Liver (tissue), 9 donors: ENCODE results near the gene PPT2. TPM values are rescaled to one million over a fixed set of nuclear protein-coding genes. Genes with fewer than 3 reads are reported as not detected.

Experiments
- DNase-seq: peaks from one replicate; pipeline ENCODE4 v3.0.0-alpha.2; 2017; ENCODE audit warnings: low spot score
- H3K27ac ChIP-seq, 2 donors: one replicate each; pipeline ENCODE4 v1.7.0; 2013; ENCODE audit warnings: inconsistent platforms in 2 of 2, low read length in 2 of 2, control low read depth in 1 of 2, low read depth in 1 of 2, mild to moderate bottlenecking in 1 of 2
- H3K27me3 ChIP-seq, 4 donors: one replicate each; pipeline versions ENCODE4 v1.6.1 to v1.7.0; 2013; ENCODE audit warnings: low read length in 3 of 4, inconsistent platforms in 1 of 4, mild to moderate bottlenecking in 1 of 4, moderate library complexity in 1 of 4; ENCODE audit not compliant: control insufficient read depth in 4 of 4, insufficient read depth in 4 of 4
- H3K36me3 ChIP-seq, 4 donors: one replicate each; pipeline versions ENCODE4 v1.6.1 to v1.7.0; 2013; ENCODE audit warnings: low read length in 3 of 4, mild to moderate bottlenecking in 3 of 4, low read depth in 1 of 4, moderate library complexity in 1 of 4; ENCODE audit not compliant: control insufficient read depth in 4 of 4, insufficient read depth in 3 of 4
- H3K4me1 ChIP-seq, 4 donors: one replicate each; pipeline versions ENCODE4 v1.6.1 to v1.7.0; 2013; ENCODE audit warnings: low read length in 3 of 4, mild to moderate bottlenecking in 3 of 4, moderate library complexity in 1 of 4; ENCODE audit not compliant: control insufficient read depth in 4 of 4, insufficient read depth in 4 of 4
- H3K4me3 ChIP-seq, 3 donors: one replicate each; pipeline versions ENCODE4 v1.6.1 to v1.7.0; 2013; ENCODE audit warnings: low read length in 3 of 3, control low read depth in 1 of 3, low read depth in 1 of 3, mild to moderate bottlenecking in 1 of 3
- H3K9ac ChIP-seq, 2 donors: one replicate each; pipeline ENCODE4 v1.7.0; 2013; ENCODE audit warnings: low read length in 2 of 2, mild to moderate bottlenecking in 2 of 2, moderate library complexity in 2 of 2, control low read depth in 1 of 2, low read depth in 1 of 2
- H3K9me3 ChIP-seq, 4 donors: one replicate each; pipeline versions ENCODE4 v1.6.1 to v1.7.0; 2013; ENCODE audit warnings: low read length in 3 of 4; ENCODE audit not compliant: control insufficient read depth in 4 of 4
- ATF3 ChIP-seq: IDR thresholded peaks from 2 replicates; pipeline ENCODE4 v1.6.1; 2016; ENCODE audit warnings: antibody characterized with exemption
- CTCF ChIP-seq: fragments of 150-350 bp; IDR thresholded peaks from 2 replicates; pipeline ENCODE4 v1.5.1; 2017; ENCODE audit warnings: improper control_type of control experiment, low read depth, low read length; ENCODE audit not compliant: missing input control
- EGR1 ChIP-seq, 2 donors: IDR thresholded peaks; 2 replicates each; pipeline ENCODE4 v1.6.1; 2016 to 2018; ENCODE audit warnings: antibody characterized with exemption in 2 of 2, low read depth in 2 of 2
- FOXA1 ChIP-seq: IDR thresholded peaks from 2 replicates; pipeline ENCODE4 v1.6.1; 2016; ENCODE audit warnings: antibody characterized with exemption
- FOXA2 ChIP-seq: IDR thresholded peaks from 2 replicates; pipeline ENCODE4 v1.6.1; 2016; ENCODE audit warnings: antibody characterized with exemption
- GABPA ChIP-seq, 2 donors: IDR thresholded peaks in 1 of 2; conservative IDR thresholded peaks in 1 of 2; 2 replicates each; pipeline ENCODE4 v1.6.1; 2016; ENCODE audit warnings: antibody characterized with exemption in 2 of 2, mild to moderate bottlenecking in 1 of 2, moderate library complexity in 1 of 2
- HNF4A ChIP-seq, 2 donors: conservative IDR thresholded peaks; 2 replicates each; pipeline ENCODE4 v1.6.1; 2016; ENCODE audit warnings: antibody characterized with exemption in 2 of 2, mild to moderate bottlenecking in 2 of 2
- HNF4G ChIP-seq: IDR thresholded peaks from 2 replicates; pipeline ENCODE4 v1.6.1; 2016; ENCODE audit warnings: antibody characterized with exemption
- JUND ChIP-seq, 2 donors: IDR thresholded peaks; 2 replicates each; pipeline ENCODE4 v1.6.1; 2016; ENCODE audit warnings: antibody characterized with exemption in 2 of 2
- MAX ChIP-seq: IDR thresholded peaks from 2 replicates; pipeline ENCODE4 v1.6.1; 2016; ENCODE audit warnings: antibody characterized with exemption
- NR2F2 ChIP-seq: IDR thresholded peaks from 2 replicates; pipeline ENCODE4 v1.6.1; 2016; ENCODE audit warnings: antibody characterized with exemption
- RAD21 ChIP-seq, 2 donors: IDR thresholded peaks; 2 replicates each; pipeline ENCODE4 v1.6.1; 2016; ENCODE audit warnings: antibody characterized with exemption in 2 of 2, mild to moderate bottlenecking in 2 of 2
- REST ChIP-seq: IDR thresholded peaks from 2 replicates; pipeline ENCODE4 v1.6.1; 2016; ENCODE audit warnings: antibody characterized with exemption, mild to moderate bottlenecking
- RXRA ChIP-seq, 2 donors: IDR thresholded peaks; 2 replicates each; pipeline ENCODE4 v1.6.1; 2017 to 2018; ENCODE audit warnings: antibody characterized with exemption in 2 of 2, mild to moderate bottlenecking in 1 of 2
- SP1 ChIP-seq: IDR thresholded peaks from 2 replicates; pipeline ENCODE4 v1.6.1; 2018; ENCODE audit warnings: antibody characterized with exemption, mild to moderate bottlenecking
- TAF1 ChIP-seq: conservative IDR thresholded peaks from 2 replicates; pipeline ENCODE4 v1.6.1; 2016; ENCODE audit warnings: antibody characterized with exemption, mild to moderate bottlenecking
- YY1 ChIP-seq: IDR thresholded peaks from 2 replicates; pipeline ENCODE4 v1.6.1; 2016; ENCODE audit warnings: antibody characterized with exemption, mild to moderate bottlenecking
- ZBTB33 ChIP-seq: IDR thresholded peaks from 2 replicates; pipeline ENCODE4 v1.6.1; 2016; ENCODE audit warnings: antibody characterized with exemption
- WGBS: extraction: QIAGEN DNeasy Blood & Tissue Kit; methylation state at CpG from one replicate; pipeline ENCODE4 v1.1.7; 2013; 5-methylcytosine and 5-hydroxymethylcytosine counted together
- polyA plus RNA-seq, 2 donors: library from polyadenylated mRNA; stranded (reverse) in 1 of 2; unstranded in 1 of 2; fragments of 200-250 nt in 1 of 2; fragments of >200 nt in 1 of 2; fragmentation: Nextera tagmentation in 1 of 2; extraction: Ambion mirVana in 1 of 2; gene quantifications; one replicate each; pipeline versions ENCODE4 v1.2.1 to v1.2.3, GENCODE V29; 2013 to 2015
- total RNA-seq, 2 donors: library from RNA; depleted of rRNA; stranded (reverse); fragments of >200 nt; gene quantifications; one replicate each; pipeline ENCODE4 v1.2.3, GENCODE V29; 2014
- donor health status: healthy.
- donor health status: healthy.
- donor health status: healthy.
- donor health status: healthy.
- donor health status: healthy.

PPT2 gene
- total and polyA plus RNA-seq, 4 donors = 7.6 to 47.4 (median 15.1) TPM

- Histone ChIP-seq H3K27ac (no peak within 1 kb of the TSS), H3K4me1 (no peaks in the 10 kb centered on the region), H3K36me3 (peaks cover 2 to 17% (median 8%) of the 10 kb centered on the region in 4 donors), H3K4me3 (no peak within 1 kb of the TSS), H3K9ac (no peak within 1 kb of the TSS), H3K9me3 (no peaks in the 10 kb centered on the region), H3K27me3 (no peaks in the 10 kb centered on the region)
- DNase-seq = no peak
- TF ChIP-seq JUND (IDR thresholded peaks at IDR 0.05) (no peak), SP1 (no peak), CTCF (no peak), GABPA (IDR thresholded peaks at IDR 0.05 in 1 of 2, conservative IDR thresholded peaks at IDR 0.05 in 1 of 2) (no peak), FOXA2 (no peak), REST (no peak), HNF4A (conservative IDR thresholded peaks at IDR 0.05) (no peak), MAX (no peak), RAD21 (IDR thresholded peaks at IDR 0.05) (no peak), ATF3 (no peak), FOXA1 (no peak), NR2F2 (no peak), TAF1 (no peak), HNF4G (no peak), EGR1 (IDR thresholded peaks at IDR 0.05; ENCODE audit: low read depth in 2 of 2) (no peak), YY1 (no peak), RXRA (IDR thresholded peaks at IDR 0.05) (no peak)
Observed at GRCh38 chr6:32164295-32164694, 10.4 kb downstream of the PPT2 start, which contains the start of gene EGFL8. Gene EGFL8, plus strand, starts transcription at chr6:32164595. Its CDS starts 1,571 bp downstream, at chr6:32166166.

GRCh38 chr6:32166411-32167061 is 12.6 kb downstream of the PPT2 start:
- H3K4me3 ChIP-seq = no peak overlapping the region
- no peaks in the 10 kb centered on the region for H3K27me3 ChIP-seq
- 92% methylated on average over 30 of the region's 30 CpGs for WGBS
- no peak overlapping the region for H3K27ac ChIP-seq
- H3K36me3 ChIP-seq = peaks cover 7 to 35% (median 12%) of the 10 kb centered on the region in 4 donors
- no peak overlapping the region for H3K9ac ChIP-seq
- no peaks in the 10 kb centered on the region for H3K4me1 ChIP-seq
- no peak for DNase-seq
- no peaks in the 10 kb centered on the region for H3K9me3 ChIP-seq
- TF ChIP-seq ATF3 = no peak
- no peak for TF ChIP-seq YY1
- no peak for TF ChIP-seq CTCF
- TF ChIP-seq SP1 = no peak
- TF ChIP-seq HNF4G = no peak
- TF ChIP-seq HNF4A (conservative IDR thresholded peaks at IDR 0.05) = no peak
- no peak for TF ChIP-seq JUND (IDR thresholded peaks at IDR 0.05)
- TF ChIP-seq MAX = no peak
- TF ChIP-seq RAD21 (IDR thresholded peaks at IDR 0.05) = no peak
- TF ChIP-seq FOXA1 = no peak
- no peak for TF ChIP-seq ZBTB33
- TF ChIP-seq GABPA (IDR thresholded peaks at IDR 0.05 in 1 of 2, conservative IDR thresholded peaks at IDR 0.05 in 1 of 2) = no peak
- no peak for TF ChIP-seq RXRA (IDR thresholded peaks at IDR 0.05)
